Cardiac septum (tissue), 1 donor: ENCODE results near the gene C1QTNF8. TPM values are rescaled to one million over a fixed set of nuclear protein-coding genes. Genes with fewer than 3 reads are reported as not detected.

Experiments
- DNase-seq: peaks from one replicate; pipeline ENCODE4 v3.0.0-alpha.2; 2020; ENCODE audit warnings: low spot score
- intact Hi-C: fragments of 100-400 bp; cut with DNase I; formaldehyde crosslinking; loops from one replicate; pipeline ENCODE4 v1.14.0; 2022
- total RNA-seq: library from RNA; stranded (reverse); fragmentation: NEBNext Ultra II Directional; extraction: Animal tissue kit (Norgen Biotek cat#: 25700); gene quantifications from one replicate; pipeline ENCODE4 v1.2.1, GENCODE V29; 2021
- donor health status: DM: no; HTN: no; CAD: no.

The C1QTNF8 gene
- total RNA-seq, 1 donor from 2014 or later, result not detected

- intact Hi-C loops, result no loop called here
- no peak for DNase-seq
Observed at GRCh38 chr16:1082952-1083675, 12.9 kb downstream of the C1QTNF8 start.

DNA sequence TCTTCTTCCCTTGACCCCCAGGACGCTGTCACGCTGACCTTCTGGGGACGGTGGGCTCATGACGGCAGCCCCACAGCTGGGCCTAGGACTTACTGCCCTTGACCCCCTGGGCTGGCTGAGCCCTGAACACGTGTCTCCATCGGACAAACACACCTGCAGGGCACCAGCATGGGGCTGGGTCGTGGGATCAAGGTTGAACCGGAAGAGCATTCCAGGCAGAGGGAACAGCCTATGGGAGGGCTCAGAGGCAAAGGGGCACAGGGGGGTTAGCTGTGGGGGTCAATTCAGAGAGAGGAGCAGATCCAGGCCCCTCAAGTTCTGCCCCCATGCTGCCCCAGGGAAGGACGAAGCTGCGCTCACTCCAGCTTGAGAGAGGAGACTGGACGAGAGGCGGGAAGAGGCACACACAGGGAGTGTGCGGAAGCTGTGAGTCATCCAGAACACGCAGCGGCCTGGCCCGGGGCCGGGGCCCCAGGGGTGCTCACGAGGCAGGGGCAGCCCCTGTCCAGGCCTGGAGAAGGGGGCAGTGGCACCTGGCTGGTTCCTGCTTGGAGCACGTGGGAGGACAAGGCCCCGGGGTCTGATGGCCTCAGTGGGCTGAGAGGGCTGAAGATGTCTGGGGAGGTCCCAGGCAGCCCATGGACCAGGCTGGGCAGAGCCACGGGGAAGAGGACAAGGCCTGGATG lies 13.6 kb downstream of the C1QTNF8 start:
- no peak for DNase-seq
- intact Hi-C loops, result no loop called here

- intact Hi-C loops, result no loop called here
- DNase-seq, result no peak
Observed at GRCh38 chr16:1081734-1082265, 14.2 kb downstream of the C1QTNF8 start.

GRCh38 chr16:1080801-1081733 lies 15.0 kb downstream of the C1QTNF8 start:
- DNase-seq, result no peak
- intact Hi-C loops, result no loop called here

GRCh38 chr16:1079786-1080525 lies 16.1 kb downstream of the C1QTNF8 start:
- intact Hi-C loops, result no loop called here
- DNase-seq, result no peak

DNA sequence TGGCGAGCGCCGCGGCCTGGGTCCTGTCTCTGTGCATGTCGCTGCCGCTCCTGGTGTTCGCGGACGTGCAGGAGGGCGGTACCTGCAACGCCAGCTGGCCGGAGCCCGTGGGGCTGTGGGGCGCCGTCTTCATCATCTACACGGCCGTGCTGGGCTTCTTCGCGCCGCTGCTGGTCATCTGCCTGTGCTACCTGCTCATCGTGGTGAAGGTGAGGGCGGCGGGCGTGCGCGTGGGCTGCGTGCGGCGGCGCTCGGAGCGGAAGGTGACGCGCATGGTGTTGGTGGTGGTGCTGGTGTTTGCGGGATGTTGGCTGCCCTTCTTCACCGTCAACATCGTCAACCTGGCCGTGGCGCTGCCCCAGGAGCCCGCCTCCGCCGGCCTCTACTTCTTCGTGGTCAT lies 16.7 kb downstream of the C1QTNF8 start:
- intact Hi-C loops, result no loop called here
- DNase-seq, result no peak

- intact Hi-C loops, result no loop called here
- no peak for DNase-seq
Observed at GRCh38 chr16:1078579-1079021, 17.4 kb downstream of the C1QTNF8 start.

DNA sequence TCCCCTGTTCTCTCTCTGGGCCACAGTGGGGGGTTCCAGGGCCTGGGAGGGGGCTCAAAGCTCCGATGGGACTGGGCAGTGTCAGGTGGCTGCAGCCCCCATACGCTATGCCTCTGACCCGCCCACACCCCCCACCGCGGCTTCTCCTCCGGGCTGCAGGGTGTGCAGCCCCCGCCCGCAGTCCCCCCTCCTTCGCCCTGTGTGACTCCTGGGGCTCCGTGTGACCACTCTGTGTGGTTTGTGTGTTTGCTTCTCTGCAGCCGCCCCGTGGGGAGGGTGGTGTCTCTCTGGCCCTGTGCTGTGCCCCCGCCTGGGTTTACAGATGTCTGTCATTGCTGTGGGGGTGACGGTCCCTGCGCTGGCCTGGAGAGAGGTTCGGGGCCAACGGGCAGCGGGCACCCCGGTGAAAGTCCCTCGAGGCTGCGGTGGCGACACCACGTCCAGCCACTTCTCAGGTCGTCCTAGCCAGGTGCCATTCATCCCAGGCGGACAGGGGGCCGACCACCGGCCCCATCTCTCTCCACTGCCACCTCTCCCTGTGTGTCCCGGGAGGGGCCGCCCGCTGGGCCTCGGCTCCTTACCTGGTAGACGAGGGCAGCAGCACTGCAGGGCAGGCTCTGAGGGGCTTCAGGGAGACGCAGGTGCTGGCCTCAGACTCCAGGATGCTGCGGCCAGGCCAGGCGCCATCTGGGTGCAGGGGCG lies 18.0 kb downstream of the C1QTNF8 start:
- intact Hi-C loops, result no loop called here
- no peak for DNase-seq

- DNase-seq, result no peak
- intact Hi-C loops, result no loop called here
Observed at GRCh38 chr16:1076801-1077576, 19.1 kb downstream of the C1QTNF8 start.

GRCh38 chr16:1075546-1075945 lies 20.5 kb downstream of the C1QTNF8 start:
- intact Hi-C loops, result no loop called here
- DNase-seq, result no peak

GRCh38 chr16:1074379-1074649 lies 21.7 kb downstream of the C1QTNF8 start:
- intact Hi-C loops, result no loop called here
- DNase-seq, result no peak

DNA sequence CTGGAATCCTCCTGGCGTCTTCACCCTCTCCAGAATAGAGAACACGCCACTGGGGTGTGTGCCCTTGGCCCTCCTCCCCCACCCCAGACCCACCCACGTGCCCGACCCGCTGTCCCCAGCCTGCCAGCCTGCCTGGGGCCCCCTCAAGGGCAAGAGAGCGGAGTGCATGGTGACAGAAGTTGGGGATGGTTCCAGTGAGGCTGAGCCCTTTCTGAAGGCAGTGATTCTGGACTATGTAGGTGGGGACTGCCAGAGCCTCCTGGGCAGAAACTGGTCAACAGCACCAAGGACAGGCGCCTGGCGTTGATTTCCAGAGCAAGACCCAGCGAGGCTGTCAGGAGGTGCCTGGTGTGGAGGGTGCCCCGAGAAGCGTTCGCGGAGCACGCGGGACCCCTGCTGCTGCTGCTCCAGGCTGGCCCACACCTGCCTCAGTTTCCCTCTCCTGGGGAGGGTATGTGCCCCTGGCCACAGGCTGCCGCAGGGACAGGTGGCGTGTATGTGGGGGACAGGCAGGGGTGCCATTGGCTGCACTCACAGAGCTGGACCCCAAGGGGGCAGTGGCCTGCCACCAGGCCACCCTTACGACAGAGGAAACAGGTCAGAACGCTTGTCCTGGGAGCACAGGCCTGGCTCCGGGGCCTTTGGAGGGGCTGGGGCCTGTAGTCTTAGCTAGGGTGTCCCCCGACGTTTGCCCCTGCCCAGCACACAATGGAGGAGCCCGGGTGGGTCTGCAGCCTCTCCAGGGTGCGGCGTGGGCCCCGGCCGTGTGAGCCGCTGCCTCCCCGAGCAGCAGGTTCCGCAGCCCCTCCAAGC lies 22.3 kb downstream of the C1QTNF8 start:
- intact Hi-C loops, result no loop called here
- DNase-seq, result no peak

- intact Hi-C loops, result no loop called here
- DNase-seq, result no peak
Observed at GRCh38 chr16:1073262-1073558, 22.8 kb downstream of the C1QTNF8 start.

DNA sequence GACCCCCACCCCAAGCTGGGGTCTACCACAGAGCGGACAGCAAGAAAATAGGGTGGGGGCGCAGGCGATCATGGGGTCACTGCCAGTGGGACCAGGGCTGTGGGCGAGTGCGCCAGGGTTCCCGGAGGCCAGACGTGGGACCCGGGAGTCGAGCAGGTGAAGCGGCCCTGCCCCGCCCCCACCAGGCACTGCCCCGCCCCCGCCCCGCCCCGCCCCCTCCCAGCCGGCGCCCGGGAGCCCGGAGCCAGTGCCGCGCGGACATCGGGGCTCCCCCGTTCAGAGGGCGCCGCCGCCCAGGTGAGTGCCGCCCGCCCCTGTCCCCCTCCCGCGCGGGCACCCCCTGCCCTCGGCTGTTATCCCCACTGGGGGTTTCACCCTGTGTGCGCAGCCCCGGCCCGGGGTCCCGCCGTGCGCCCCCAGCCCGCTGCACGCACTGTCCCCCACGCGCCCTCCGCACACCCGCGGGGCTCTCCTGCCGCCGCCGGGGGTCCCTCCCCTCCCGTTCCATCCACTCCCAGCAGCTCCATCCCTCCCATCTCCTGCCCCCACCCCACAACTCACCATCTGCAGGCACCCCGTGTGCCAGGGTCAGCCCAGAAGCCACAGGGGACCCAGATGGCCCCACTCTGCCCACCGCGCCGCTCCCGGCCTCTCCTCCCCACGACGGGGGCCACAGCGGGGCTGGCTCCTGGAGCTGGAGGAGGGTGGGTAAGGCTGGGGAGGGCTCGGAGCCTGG lies 23.4 kb downstream of the C1QTNF8 start, which contains the start of gene SSTR5:
Gene SSTR5, plus strand, starts transcription at position 222 of the 736 bp plus-strand sequence. CDS start 6,122 bp downstream, outside the sequence.
- intact Hi-C loops, result no loop called here
- no peak for DNase-seq

DNA sequence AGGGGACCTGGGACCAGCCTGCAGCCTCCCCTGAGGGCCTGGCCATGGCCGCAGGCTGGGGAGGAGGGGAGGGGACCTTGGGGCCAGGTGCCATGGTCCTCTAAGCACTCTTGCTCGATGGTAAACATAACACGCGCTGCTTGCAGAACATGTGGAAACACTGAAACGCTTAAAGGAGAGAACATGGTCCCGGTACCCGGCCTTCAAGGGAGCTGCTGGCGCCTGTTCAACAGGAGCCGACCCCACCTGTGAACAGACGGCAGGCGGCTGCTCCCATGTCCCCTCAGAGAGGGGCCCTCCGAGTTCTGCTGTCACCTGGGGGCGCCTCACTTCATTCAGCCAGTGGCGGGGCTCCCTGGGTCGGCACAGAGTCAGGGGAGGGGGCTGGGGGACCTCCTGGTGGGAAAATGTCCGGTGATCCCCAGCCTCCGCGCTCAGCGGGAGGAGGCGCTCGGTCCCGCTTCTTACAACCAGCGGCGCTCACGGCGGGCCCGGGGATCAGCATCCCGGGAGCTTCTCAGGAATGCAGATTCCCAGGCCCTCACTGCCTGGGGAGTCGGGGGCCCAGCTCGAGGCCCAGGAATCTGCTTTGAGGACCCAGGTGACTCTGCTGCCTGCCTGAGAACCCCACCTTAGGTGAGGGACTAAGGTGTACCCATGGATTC lies 24.4 kb downstream of the C1QTNF8 start:
- intact Hi-C loops, result no loop called here
- no peak for DNase-seq

DNA sequence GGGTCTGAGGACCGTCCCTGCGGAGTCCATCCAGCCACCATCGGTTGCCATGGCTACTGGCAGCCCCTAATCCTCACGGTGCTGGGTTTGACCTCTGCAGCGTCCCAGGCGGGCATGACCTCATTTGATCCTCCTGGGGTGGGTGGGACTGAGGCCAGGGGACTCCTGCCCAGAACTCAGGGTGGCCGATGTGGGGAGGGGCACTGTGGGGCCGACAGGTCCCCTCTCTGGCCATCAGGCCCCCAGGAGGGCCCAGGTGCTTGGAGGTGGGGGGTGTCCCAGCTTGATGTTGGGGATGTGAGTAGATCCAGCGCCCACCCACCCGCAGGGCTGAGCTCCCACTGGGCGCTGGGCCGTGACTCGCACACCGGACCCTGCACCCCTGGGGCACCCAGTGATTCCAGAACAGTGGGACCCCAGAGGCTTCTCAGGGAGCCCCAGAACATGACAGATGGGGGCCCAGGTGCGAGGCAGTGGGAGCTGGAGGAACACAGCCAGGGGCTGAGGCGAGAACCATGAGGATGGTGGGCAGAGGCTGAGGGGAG lies 25.1 kb downstream of the C1QTNF8 start:
- DNase-seq, result no peak
- intact Hi-C loops, result no loop called here
